Kidney glomerular epithelial cell (primary cell): ENCODE results near the gene SLC25A11.
"Not testable (repeated sequence)": the region's sequence is repeated elsewhere in the genome, so short reads cannot be mapped to it uniquely, and the experiment has no call there.

Source experiments
- DNase-seq: peaks from one replicate; lab custom pipeline; 2025; lab: John Stamatoyannopoulos, UW

The SLC25A11 gene

GRCh38 chr17:4920351-4921048 is 19.3 kb downstream of the SLC25A11 start:
- no peak for DNase-seq

GRCh38 chr17:4919511-4920047 is 20.3 kb downstream of the SLC25A11 start:
- no peak for DNase-seq

- not testable (repeated sequence) for DNase-seq
Measured at GRCh38 chr17:4914551-4914950, 25.3 kb downstream of the SLC25A11 start.

DNA sequence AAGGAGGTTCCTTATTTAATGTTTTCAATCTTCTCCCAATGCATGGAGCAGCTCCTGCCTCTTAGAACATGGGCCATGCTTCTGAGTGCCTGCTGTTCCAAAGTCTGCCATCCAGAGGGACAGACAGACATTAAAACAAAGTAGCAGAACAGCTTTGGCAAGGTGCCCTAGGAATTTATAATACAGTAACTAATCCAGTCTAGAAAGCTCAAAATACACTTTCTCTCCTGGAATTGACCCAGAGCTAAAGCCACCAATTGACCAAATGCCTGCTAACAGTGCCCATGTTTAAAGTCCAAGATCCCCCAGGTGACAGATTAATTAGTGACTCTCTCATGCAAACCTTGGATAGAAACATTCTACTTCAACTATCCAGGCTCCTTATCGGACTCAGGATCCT is 25.9 kb downstream of the SLC25A11 start:
- peak; percentile 21 for DNase-seq

GRCh38 chr17:4908711-4909496 is 30.9 kb downstream of the SLC25A11 start:
- DNase-seq: peak; percentile 93

DNA sequence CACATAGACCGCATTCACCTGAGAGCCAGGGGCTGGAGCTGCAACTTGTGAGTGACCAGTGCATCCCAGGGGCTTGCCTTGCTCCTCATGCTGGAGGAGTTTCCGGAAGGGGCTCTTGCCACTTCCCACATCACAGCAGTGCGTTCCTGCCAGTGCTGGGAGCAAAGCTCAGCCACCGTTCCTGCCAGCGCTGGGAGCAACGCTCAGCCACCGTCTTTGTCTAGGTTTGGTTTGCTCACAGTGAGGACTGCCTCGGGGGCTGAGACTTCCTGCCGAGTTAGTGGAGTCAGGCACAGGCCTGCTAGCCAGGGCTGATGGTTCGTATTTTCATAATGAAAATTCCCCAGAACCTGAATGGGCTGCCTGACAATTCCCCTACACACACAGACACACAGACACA is 31.5 kb downstream of the SLC25A11 start:
- DNase-seq: no peak

DNA sequence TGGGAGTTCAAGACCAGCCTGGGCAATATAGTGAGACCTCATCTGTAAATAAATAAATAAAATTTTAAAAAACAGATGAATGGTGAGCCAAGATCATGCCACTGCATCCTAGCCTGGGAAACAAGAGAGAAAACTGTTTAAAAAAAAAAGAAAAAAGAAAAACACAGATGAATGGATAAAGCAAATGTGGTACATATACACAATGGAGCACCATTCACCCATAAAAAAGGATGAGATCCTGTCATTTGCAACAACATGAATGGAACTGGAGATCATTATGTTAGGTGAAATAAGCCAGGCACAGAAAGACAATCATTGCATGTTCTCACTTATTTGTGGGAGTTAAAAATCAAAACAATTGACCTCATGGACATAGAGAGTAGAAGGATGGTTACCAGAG is 33.2 kb downstream of the SLC25A11 start:
- not testable (repeated sequence) for DNase-seq

DNA sequence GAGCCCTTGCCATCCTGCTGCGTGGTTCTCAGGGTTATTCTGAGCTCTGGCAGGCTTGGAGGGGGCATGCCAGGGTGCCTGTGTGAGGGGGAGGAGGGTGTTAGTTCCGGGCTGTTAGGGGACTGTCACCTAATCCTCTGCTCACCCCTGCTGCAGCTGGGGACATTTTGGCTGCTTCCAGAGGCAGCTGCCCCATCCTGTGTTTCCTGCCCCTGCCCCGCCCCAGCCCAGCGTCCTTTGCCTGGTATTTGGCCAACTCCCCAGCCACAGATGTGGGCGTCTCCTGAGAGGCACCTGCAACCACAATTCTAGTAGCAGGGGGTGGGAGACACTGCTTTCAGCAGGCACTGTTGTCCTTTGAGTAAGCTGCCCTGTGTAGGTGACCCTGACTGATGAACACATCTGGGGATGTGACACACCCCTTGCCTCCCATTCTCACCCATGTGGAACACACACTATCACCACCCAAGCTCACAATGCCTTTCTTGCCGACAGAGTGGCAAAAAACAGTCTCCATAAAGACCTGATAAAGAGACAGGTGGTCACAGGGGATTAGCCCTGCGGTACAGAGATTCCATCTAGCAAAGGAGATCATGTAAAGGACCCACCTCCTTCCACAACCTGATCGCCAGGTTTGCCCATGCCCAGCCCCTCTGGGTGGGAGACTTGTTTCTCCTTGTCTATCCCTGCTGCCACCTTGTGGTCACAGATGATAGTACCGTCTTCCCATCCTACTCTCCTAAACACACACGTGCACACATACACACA is 36.6 kb downstream of the SLC25A11 start, which contains the start of gene CHRNE:
Gene CHRNE (minus strand): TSS at position 48 of the 768 bp plus-strand sequence. CDS start 35 bp downstream, at position 13.
- DNase-seq: peak; percentile 77

DNA sequence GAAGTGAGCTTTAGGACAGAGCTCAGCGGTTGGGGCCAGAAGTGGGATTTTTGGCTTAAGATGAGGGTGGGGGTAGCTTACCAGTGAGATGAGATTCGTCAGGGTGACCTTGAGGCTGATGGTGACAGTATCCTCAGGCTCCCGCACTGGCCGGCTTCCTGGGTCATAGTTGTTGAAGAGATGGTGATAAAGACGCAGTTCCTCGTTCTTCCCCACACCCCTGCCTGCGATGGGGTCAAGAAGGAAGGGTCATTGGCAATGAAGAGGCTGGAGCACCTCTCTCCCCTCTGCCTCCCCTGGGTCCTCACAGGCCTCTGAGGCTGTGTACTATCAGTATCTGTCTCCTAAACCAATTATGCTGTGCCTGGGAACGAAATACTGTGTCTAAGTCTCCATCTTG is 37.3 kb downstream of the SLC25A11 start:
- no peak for DNase-seq

DNA sequence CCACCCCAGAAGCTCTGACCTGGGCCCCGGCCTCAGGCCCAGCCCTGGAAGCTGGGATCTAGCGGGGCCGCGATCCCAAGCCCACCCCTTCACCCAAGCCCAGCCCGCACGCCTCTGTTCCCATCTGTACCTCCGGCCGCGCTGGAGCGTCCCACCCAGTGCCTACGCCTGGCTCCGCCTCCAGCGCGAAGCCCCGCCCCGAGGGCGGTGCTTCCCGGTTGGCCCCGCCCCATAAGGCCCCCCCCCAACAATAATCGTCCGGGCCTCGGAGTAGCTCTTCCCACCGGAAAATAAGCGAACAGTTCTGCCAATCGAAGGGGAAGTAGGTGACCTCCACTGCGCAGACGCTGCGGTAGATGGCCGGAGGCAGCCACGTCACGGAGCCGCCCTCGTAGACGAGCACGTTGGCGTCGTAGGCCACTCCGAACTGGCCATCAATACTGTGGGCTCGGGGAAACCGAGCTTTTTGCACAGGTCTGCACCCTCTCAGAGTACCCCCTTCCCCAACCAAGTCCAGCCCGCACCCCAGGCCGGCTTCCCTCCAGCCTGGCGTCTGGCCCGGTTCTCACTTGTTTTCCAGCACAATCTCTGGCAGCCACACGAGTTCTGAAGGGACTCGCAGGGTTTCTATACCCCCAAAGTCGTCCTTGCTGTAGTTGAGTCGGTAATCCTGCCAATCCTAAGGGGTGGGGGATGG is 38.0 kb downstream of the SLC25A11 start:
- DNase-seq: no peak

GRCh38 chr17:4901108-4901647 is 38.7 kb downstream of the SLC25A11 start:
- DNase-seq: no peak

GRCh38 chr17:4900231-4901107 is 39.4 kb downstream of the SLC25A11 start:
- DNase-seq: no peak

DNA sequence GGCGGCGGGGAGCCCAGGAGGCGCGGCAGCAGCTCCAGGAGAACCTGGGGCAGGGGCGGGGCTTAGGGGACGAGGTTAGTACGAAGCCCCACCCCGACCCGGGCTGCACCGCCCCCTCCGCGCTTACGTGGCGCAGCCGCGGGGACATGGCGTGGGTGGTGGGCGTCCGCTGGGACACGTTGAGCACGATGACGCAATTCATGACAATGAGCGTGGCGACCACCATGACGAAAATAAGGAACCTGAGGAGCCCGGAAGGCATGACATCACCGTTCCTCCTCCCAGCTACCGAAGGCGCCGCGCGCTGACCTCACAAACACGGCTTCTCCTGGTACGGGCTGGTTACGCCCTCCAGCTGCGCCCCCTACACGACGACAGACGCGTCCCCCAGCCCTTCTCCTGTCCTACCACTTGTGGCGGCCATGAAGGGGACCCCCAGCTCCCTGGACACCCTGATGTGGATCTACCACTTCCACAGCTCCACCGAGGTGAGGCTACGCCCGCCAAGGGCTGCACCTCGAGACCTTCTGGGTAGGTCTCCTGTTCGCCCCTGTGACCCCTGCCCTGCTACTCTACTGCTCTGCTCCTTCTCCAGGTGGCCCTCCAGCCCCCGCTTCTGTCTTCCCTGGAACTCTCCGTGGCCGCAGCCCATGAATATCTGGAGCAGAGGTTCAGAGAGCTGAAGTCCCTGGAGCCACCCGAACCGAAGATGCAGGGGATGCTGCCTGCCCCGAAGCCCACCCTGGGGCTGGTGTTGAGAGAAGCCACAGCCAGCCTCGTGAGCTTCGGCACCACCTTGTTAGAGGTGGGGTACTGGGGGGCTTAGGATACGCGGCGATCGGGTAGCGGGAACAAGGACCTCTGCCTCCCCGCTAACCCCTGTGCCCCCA is 40.3 kb downstream of the SLC25A11 start, which contains the start of gene C17orf107:
Gene C17orf107 (plus strand): TSS at position 196 of the 890 bp plus-strand sequence. CDS start 227 bp downstream, at position 423.
- no peak for DNase-seq

GRCh38 chr17:4898927-4899326 is 40.9 kb downstream of the SLC25A11 start:
- DNase-seq: no peak

GRCh38 chr17:4898351-4898750 is 41.5 kb downstream of the SLC25A11 start:
- DNase-seq: no peak

DNA sequence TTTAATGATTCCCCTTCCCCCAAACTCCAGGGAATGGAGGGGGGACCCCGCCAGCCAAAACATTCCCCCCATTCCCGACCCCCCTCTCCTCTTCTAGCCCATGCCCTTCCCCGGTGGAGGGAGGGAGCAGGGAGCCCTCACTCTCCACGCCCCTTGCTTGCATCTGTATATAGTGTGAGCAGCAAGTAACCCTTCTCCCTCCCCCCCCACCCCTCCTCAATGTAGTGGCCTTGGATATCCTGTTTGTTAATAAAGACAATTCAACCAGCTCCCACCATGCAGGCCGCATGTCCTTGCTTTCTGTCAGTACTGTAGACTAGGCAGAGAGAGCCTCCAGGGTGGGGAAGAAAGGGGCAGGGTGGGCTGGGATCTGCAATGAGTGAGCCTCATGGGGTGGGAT is 42.1 kb downstream of the SLC25A11 start:
- DNase-seq: no peak

- DNase-seq: no peak
Measured at GRCh38 chr17:4897198-4897687, 42.6 kb downstream of the SLC25A11 start.

- no peak for DNase-seq
Measured at GRCh38 chr17:4896332-4897197, 43.3 kb downstream of the SLC25A11 start.
